NCI-H345 (cell line): ENCODE data around the gene EFNA5.
A peak's percentile ranks its signal among the peaks of the same experiment; 100 is the strongest.

Source experiments
- DNase-seq: peaks from one replicate; lab custom pipeline; 2025; lab: John Stamatoyannopoulos, UW

EFNA5 gene

DNA sequence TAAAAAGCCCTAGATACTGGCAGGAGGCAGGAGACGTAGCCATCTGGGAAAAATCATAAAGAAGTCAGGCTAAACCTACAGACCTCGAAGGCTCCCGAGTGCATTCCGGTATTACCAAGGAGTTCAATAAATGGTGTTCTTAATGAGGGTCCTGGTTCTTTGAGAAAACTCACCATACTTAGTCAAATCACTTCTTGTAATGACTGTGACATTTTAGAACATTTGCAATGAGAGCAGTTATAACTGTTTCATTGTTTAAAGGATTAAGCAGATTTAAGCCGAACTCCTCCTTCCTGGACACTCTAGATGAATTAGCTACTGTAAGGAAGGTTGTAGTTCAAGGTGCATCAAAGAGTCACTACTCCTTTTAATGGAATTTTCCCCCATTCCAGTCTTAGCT is 67.8 kb downstream of the EFNA5 start:
- DNase-seq = no peak

DNA sequence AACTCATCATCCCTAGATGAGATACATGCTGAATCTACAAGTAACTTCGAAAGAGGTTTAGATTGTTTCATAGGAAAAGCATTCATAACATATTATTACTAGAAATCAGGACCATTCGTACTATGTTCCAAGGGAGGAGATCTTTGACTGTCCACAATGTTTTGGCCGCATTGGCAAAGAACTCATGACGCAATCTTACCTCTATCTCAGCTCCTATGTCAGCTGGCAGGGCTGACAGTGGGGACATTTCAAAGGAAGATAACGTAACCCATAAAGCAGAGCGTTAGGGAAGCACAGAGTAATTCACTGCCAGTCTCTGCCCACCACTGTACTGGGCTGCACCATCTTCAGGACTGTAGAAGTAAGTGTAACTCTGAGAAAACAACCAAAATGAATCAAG is 69.7 kb downstream of the EFNA5 start:
- DNase-seq = no peak

DNA sequence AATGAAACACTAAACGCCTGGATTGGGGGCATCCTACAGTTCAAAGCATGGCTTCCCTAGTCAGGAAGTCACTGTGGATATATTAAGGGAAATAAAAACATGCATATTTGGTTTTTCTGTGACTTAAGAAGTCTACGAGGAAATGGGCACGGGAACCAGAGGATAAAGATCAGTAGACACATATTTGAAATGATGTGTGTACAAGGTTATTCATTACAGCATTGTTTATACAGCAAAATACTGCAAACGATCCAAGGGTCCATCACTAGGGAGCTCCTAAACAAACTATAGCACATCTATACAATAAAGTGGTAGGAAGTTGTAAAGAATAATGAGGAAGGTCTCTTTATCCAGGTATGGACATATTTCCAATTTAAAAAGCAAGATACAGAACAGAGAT is 71.8 kb downstream of the EFNA5 start:
- DNase-seq = no peak

DNA sequence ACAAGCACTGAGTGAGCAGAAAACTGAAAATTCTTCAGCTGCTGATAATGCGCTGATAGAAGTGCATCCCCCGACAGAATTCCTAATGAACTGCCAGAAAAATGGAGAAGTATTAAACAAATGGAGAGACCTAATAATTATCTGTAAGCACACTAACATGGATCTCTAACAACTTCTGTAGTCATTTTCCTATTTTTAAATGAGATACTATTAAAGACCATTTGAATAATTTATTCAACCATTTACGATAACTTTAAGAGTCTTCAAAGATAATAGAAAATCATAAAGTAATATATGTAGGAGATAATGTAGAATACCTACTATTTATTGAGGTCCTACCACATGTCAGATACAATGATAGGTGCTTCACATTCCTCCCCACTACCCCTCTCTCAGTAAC is 72.9 kb downstream of the EFNA5 start:
- no peak for DNase-seq

DNA sequence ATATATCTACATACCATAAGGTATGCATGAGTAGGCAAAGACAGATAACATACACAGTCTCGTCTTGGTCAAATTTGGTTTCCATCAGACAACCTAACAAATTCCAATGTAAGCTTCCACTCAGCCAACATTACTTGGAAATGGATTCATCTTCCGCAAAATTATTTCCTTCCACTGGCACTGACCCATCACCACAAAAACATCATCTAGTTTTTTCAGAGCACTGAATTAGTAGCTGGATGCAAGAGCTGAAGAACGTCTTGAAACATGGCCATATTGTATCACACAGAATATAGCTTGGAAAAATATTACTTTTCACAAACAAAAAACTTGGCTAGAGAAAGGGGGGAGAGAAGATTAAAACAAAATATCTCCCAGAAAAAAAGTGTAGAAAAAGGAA is 73.5 kb downstream of the EFNA5 start:
- DNase-seq = no peak

DNA sequence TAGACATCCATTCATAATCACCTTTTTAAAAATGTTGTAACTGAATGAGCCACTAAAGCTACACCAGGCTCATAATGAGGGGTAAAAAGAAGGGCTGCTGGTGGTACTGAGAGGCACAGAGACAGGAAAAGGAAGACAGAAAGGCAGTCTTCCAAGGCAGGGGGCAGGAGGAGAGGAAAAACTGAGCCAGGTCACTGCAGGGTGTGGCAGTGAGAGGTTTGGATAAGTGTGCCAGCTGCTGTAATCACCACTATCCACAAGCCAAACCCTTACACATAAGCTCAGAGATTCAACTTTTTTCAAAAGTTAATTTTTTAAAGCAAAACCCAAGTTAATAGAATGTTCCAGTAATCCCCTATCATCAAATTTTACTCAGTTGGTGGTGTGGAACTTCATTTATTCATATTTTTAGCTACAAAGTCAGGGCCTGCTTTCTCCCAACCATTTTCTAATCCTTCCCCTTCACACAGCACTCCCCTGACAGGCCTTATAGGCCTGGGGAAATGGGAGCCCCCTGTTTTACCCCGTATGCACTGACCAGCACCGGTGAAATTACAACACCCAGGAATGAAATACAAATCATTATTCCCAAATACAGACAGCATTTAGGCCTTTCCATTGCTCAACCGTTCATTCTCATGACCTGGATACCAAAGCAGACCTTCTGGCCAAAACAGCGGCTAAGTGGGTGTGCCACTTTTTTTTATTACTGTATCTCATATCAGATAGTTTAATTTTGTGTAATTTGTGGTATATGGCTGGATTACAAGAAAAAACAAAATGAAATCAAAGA is 76.3 kb downstream of the EFNA5 start:
- no peak for DNase-seq

DNA sequence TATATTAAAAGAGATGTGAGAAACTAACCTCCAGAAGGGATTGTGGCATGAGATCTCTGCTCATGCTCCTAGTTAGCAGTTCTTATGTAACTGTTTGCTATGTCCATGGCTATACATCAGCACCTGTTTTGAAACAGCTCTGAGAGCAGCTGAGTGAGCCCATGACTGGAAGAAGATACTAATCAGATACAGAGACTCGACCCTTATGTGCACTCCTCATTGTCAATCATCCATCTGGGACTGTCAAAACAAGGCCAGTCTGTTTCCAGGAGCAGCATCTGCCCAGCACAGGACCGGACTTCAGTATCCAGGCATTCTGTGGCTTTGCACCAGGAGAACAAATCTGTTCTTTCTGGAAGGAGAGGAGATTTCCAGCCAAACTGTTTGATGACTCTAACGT is 77.7 kb downstream of the EFNA5 start:
- no peak for DNase-seq

DNA sequence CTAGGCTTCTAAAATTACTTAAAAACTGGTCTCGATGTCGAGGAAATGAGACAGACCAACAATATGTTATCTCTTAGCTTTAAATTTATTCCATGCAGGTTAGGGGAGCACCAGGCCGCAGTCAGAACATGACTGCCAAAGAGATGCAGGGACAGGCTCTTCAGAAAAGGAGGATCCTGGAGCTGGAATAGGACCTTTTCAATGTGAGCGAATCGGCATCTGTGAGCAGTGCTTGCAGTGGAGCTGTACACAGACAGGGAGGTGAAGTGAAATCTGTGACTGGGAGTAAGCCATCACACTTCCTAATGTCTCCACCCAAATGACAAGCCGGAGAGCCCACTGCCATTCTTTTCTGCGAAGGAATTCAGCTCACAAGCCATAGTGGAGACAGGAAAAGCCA is 78.2 kb downstream of the EFNA5 start:
- no peak for DNase-seq

DNA sequence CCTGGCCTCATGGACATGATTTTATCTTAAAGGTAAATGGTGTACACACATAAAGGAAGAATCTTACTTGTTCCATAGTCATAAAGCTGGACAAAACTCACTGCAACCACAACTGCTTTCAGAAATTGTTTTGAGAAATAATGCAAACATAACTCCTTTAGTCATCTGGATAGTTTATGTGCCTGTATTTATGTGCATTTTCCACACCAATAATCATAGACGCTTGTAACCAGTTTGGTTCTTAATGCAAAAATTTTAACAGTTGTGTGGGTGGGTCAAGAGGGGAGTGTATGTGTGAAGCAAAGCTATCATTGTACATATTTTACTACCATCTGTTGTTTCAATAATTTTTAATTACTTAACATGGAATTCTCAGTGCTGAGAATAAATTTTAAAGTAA is 80.1 kb downstream of the EFNA5 start:
- DNase-seq = no peak

DNA sequence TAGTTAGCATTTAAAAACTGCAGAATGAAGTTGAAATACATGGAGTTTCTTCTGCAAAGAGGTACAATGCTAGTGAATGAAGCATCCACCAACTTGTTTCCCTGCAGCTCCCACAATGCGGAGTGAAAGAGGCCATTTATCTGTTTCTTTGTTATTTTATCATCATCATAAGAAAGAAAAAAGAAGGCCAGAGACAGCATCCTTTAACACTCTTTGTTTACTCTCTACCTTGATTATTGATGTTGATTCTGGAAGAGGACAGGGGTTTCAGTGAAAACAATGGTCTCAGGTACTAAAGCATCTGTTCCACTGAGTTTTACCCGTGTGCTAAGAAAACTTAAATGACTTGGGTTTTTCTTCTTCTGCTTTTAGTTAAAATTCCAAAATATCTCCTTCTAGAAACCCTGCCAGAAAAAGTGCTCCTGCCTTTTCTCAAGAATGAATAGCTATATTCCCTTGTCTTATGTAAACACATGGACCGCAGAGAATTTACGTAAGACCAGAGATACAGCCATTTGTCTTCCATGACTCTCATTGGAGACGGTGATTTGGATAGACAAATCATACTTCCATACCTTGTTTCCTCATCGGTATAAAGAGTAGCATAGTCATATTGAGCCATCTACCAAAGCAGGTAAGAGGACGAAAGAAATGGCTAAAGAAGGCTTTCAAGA is 81.1 kb downstream of the EFNA5 start:
- DNase-seq = no peak

DNA sequence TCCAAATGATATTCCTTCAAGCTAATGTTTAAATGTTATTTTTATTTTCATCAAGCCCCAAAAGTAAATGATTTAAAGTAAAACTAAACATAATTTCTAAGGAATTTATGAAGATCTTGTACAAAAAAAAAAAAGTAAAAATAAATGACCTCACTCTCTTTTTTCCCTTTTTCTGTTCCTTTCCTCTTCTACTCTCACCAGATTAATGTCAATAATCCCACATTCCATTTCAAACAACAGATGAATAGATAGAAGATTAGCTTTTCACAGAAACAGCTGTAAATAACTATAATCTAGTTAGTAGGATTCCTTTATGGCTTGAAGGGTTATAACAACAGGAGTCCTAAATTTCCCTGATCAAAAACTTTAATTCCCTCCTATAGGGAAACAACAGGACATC is 88.1 kb downstream of the EFNA5 start:
- DNase-seq = no peak

DNA sequence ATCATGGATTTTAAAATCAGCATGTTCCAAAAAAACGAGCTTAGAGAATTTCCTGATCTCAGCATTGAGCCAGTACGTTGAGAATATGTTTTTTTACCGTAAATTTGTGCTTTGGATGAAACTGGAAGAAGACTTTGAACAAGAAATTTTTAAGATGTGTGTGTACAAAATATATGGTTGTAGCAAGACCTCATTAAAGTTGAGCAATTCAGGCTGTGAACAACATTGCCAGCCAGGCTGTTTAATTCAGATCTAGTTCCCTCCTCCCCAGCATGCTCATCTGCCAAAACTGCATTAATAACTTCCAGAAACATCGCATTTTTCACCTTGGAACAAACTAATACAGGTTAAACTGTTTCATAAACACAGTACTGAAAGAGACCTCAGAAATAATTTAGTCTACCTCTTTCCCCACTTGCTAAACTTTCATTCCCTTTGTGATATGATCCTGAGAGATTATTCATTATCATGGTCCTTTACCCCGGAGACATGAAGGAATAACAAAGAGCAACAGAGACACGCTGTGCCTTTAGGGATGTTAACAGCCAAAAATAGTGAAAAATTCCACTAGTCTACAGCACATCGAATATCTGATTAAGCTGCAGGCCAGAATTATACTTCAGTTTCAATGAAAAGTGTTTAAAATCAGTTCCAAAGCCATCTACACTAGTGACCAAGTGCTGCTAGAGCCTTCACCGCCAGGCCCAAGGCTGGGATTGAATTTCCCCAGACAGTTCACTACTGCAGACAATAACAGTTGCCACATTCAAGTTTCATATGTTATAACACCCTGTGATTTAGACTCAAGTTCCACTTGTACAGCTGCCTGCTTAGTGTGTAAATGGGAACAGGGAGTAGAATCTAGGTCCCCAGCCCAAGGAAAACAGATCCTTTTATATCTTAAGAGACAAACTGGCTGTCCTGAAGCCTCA is 89.6 kb downstream of the EFNA5 start:
- DNase-seq = no peak

DNA sequence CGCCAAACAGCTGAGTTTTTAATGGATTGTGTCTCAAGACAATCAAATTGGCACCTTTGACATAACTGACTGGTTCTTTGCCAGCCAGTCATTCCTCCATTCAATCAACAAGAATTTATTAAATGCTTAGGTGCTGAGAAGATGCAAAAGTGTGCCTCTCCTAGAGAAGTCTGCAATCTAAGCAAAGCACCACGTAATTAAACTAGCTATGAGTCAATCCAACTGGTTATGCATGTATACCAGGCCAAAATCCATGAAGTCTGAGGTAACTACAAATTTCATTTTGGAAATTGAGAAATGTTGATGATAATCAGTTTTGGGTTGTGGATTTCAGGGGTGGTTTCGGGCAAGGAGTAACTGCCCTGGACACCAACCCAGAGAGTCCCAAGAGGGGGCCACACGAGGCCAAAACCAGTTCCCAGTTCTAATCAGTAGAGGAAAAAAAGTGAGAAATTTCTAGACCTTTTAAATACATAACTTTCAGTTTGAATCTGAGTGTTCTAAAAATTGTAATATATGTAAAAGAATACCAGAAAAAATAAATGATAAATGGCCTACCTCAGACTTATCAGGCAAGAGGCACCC is 92.6 kb downstream of the EFNA5 start:
- no peak for DNase-seq

DNA sequence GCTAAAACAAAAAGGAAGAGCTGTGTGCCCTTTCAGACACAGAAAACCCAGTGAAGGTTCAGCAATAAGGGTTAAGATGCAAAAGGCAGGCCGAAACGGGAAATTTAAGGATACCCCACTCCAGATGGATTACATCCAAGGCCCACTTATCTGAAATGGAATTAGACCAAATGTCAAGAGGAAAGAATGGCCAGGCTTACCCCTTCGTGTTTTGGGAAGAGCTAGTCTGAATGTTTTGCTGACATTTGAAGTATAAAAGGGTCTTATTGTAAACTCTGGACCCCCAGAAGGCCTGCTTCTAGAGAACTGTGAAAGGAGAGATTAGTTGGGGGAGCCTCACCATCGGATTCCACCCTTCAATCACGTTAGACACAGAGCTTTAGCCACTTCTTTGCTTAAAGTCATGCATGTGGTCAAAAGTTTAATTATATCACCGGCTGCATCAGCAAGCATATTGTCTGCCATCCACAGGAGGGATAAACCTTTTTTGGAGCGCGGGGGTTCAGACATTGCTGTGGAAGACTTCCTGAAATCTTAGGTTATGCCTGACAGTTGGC is 93.3 kb downstream of the EFNA5 start:
- no peak for DNase-seq

DNA sequence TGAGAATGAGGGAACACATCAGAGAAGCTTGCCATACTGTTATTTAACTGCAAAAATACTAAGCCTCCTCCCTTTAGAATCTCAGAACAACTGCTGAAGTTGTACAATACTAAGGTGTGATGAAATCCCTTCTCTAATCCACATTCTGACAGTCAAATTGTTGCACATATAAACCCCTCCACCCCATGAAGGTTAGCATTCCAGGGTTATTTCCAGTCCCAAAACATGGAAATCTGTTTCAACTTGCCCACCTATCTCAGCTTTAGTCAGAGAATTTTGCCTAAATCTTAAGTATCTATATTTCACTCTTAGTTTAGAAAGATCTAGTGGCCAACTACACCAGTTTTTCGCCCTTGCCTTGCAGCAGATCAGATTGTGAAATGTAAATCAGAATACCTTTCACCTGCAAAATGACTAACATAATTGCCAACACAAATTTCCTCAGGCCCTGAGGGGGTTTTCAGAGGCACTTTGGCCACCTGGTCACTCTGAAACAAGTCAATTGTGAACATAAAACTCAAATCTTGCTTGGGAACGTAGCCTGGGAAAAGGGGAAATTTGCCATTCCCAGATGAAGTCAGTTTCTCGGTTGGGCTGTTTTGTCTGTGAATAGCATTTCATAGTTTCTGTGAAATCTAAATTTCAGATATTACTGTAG is 93.9 kb downstream of the EFNA5 start:
- no peak for DNase-seq

DNA sequence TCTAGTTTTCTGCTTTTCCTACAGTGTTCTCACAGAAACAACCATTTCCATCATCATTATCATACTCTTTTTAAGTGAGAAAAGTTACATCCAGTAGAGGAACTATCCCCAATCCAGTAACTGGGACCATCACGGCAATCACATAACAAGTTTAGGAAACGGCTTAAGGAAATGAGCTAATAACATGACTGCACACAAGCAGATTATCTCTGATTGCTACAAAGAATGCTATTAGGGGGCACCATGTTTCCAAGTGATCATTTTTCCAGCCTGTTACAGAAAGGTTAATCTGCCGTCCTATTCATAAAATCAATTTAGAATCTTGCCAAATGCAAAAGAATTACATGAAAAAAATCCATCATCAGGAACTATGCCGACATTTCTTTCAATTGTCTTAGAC is 94.6 kb downstream of the EFNA5 start:
- DNase-seq = no peak

DNA sequence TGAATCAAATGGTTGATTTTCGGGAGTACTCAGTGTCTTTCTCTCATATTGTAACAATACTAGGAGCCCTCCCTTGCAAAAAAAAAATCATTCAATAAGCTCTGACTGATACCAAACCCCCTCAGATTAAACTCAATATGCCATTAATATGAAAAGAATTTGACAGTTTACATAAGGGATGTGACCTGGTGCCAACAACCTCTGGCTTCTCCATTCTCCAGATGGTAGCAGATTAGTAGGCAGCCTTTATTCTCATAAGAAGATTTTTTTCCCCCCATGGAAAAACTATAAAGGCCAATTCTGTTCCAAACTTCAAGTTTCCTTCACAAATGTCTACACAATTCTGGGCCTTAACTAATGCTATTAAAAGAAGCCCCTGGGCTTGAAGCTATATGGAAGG is 96.5 kb downstream of the EFNA5 start:
- no peak for DNase-seq

DNA sequence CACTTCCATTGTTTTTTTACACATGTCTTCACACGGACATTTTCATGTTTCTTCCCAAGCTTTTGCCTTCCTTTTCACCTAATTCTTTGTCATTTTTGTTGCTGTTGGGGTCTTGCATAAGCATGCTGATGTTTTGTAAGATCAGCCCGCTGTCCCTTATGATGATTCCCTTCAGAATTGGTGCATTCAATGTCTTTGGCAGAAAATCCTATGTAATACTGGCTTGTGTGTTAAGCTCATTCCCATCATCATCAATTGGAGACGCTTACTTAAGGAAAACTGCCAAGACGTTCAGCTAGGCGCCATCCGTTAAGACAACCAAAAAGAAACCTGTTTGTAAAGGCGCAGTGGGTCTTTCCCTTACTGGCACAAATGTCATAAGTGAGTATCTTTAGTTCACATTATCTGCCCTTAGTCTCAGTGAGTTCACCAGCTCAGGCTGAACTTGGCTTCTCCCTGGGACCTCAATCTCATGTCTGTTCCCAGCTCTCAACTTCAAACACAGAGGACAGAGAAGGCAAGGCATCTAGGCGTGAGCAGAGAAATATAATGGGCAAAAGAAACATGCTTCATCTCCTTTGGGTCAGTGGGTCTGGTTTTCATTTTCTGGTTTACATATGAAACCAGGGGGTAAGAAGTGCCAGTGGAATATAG is 97.9 kb downstream of the EFNA5 start:
- no peak for DNase-seq

DNA sequence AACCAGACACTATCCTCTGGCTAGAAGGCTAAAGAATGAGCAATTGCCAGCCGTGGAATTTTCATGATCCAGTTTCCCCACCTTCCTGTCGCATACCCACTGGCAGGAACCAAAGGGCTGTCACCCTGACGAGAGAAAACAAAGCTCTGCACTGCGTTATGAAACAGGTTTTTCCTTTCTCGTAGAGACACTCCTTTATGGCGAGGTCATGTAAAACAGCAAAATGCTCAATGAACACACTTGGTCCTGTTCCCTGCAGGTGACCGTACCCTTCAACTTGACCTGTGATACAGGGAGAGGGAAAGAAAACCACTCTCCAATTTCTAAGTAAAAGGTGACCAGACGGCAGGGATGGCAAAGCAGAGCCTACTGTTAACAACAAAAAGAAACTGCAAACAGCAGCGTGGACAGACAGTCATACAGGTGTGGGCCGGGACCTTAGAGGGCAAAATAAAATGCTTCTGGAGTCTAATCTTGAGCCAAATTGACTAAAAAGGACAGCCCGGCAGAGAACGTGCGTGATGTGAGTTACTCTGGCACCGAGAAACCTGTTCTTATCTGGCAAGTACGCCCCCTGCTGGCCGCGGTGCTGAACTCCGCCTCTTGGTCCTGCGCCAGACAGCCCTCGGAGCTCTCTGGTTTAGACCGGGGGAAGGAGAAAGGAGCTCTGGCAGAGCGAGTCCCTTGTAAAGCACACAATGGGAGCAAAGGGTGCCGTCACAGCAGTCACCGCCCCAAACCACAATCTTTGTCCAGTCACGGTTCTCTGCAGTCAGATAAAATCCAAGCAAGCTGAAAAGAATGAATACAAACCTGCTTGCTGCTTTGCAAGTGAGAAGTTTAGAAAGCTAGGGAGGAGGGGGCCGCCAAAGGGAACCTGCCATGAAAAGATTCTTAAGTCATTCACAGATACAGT is 98.9 kb downstream of the EFNA5 start:
- peak; percentile 95 for DNase-seq
